Mucosa of descending colon (tissue), 3 donors: ENCODE measurements around the gene KIRREL3. TPM values are rescaled to one million over a fixed set of nuclear protein-coding genes. Genes with fewer than 3 reads are reported as not detected.

Source experiments
- ATAC-seq: fragments of 200-7000 bp; cut with Tn5 transposase; one replicate; pipeline ENCODE4 v1.9.1; 2020; ENCODE audit warnings: mild to moderate bottlenecking, moderate library complexity
- DNase-seq, 3 donors: peaks; one replicate each; pipeline ENCODE4 v3.0.0-alpha.2; 2020
- H3K36me3 ChIP-seq: fragments of 200-600 bp; one replicate; pipeline ENCODE4 v1.8.0; 2021; ENCODE audit warnings: low read depth, mild to moderate bottlenecking
- H3K4me1 ChIP-seq: fragments of 200-600 bp; one replicate; pipeline ENCODE4 v1.8.0; 2021; ENCODE audit warnings: low read depth, mild to moderate bottlenecking
- H3K4me3 ChIP-seq: fragments of 200-600 bp; one replicate; pipeline ENCODE4 v1.8.0; 2021; ENCODE audit warnings: mild to moderate bottlenecking
- H3K9me3 ChIP-seq: fragments of 200-600 bp; one replicate; pipeline ENCODE4 v1.8.0; 2021; ENCODE audit warnings: mild to moderate bottlenecking
- intact Hi-C, 2 donors: fragments of 100-400 bp; cut with DNase I in 1 of 2; cut with micrococcal nuclease in 1 of 2; formaldehyde crosslinking; loops; one replicate each; pipeline versions ENCODE4 v1.11.0 to v1.11.1; 2022; cut with DNase I, micrococcal nuclease
- total RNA-seq, 3 donors: library from RNA; stranded (reverse); fragmentation: NEBNext Ultra II Directional in 2 of 3; extraction: Animal tissue kit (Norgen Biotek cat#: 25700) in 2 of 3; gene quantifications; one replicate each; pipeline versions ENCODE4 v1.2.1 to v1.2.4, GENCODE V29; 2021 to 2023
- TF ChIP-seq, protein P1 (sequence below): fragments of 200-600 bp; IDR thresholded peaks from one replicate; pipeline ENCODE4 v1.8.0; 2022; ENCODE audit warnings: antibody characterized with exemption, mild to moderate bottlenecking
- donor health status: DM: no; HTN: no; CAD: no; lungs with moderate emphysema.
- donor health status: DM: no; HTN: no; CAD: no.
- donor health status: DM: no; HTN: yes; CAD: no.

Gene KIRREL3
- total RNA-seq, 3 donors from 2014 or later: 0.23 to 2.4 (median 0.70) TPM

DNA sequence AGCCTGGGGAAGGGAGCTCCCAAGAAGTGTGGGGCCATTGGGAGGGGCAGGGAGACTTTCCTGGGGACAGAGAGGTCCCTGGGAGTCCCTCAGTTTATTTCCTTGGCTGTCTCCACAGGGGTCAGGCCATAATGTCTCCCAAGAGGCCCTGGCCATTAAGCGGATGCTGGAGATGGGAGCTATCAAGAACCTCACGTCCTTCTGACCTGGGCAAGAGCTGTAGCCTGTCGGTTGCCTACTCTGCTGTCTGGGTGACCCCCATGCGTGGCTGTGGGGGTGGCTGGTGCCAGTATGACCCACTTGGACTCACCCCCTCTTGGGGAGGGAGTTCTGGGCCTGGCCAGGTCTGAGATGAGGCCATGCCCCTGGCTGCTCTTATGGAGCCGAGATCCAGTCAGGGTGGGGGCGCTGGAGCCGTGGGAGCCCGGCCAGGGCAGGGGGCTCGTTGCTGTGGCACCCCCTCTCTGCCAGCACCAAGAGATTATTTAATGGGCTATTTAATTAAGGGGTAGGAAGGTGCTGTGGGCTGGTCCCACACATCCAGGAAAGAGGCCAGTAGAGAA, 586.6 kb downstream of the KIRREL3 start:
- peak in 2 of 3 donors; percentile 24 to 56 for DNase-seq
- TF ChIP-seq, protein P1, sequence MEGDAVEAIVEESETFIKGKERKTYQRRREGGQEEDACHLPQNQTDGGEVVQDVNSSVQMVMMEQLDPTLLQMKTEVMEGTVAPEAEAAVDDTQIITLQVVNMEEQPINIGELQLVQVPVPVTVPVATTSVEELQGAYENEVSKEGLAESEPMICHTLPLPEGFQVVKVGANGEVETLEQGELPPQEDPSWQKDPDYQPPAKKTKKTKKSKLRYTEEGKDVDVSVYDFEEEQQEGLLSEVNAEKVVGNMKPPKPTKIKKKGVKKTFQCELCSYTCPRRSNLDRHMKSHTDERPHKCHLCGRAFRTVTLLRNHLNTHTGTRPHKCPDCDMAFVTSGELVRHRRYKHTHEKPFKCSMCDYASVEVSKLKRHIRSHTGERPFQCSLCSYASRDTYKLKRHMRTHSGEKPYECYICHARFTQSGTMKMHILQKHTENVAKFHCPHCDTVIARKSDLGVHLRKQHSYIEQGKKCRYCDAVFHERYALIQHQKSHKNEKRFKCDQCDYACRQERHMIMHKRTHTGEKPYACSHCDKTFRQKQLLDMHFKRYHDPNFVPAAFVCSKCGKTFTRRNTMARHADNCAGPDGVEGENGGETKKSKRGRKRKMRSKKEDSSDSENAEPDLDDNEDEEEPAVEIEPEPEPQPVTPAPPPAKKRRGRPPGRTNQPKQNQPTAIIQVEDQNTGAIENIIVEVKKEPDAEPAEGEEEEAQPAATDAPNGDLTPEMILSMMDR: no peak
- H3K4me3 ChIP-seq: no peak overlapping the region
- intact Hi-C loops: no loop called here
- H3K4me1 ChIP-seq: peaks cover 12% of the 10 kb centered on the region
- H3K9me3 ChIP-seq: no peaks in the 10 kb centered on the region
- no peaks in the 10 kb centered on the region for H3K36me3 ChIP-seq
- no peak for ATAC-seq

DNA sequence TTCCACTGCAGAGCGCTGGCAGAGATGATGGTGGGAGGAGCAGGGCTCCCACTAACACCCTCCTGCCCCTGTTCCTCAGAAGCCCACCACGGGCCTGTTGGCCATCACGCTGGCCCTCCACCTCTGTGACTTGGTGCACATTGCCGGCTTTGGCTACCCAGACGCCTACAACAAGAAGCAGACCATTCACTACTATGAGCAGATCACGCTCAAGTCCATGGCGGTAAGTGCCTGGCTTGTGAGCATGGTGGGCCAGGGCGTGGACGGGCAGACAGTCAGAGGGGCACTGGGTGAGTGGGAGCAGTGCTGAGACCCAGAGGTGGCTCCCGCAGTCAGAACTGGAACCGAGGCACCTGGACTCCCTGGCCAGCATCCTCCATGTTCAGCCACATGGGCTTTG, 587.1 kb downstream of the KIRREL3 start:
- H3K4me3 ChIP-seq: no peak overlapping the region
- TF ChIP-seq, protein P1: no peak
- no peaks in the 10 kb centered on the region for H3K36me3 ChIP-seq
- DNase-seq (peak in 1 of 3 donors; percentile 53), ATAC-seq (no peak)
- intact Hi-C loops: no loop called here
- peaks cover 12% of the 10 kb centered on the region for H3K4me1 ChIP-seq
- H3K9me3 ChIP-seq: no peaks in the 10 kb centered on the region

DNA sequence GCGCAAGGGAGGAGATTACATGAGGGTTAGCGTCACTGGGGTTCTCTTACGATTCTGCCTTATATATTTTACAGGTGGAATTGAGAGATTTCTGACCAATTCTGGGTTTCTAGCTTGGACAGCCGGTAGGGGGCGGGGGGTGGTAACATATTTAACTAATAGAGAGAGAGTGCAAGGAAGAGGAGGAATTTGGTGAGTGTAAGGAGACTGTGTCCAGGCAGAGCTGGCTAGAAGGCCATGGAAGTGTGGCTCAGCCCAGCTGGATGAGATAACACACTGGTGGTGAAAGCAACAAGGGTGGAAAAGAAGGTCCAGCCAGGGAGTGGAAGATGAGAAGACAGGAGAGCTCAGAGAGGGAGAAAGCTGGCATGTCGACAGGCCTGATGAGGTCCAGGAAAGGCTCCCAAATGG, 588.6 kb downstream of the KIRREL3 start:
- no peaks in the 10 kb centered on the region for H3K36me3 ChIP-seq
- DNase-seq (peak in 1 of 3 donors; percentile 24), ATAC-seq (no peak)
- intact Hi-C loops: no loop called here
- H3K4me3 ChIP-seq: no peak overlapping the region
- H3K9me3 ChIP-seq: no peaks in the 10 kb centered on the region
- peaks cover 12% of the 10 kb centered on the region for H3K4me1 ChIP-seq
- TF ChIP-seq, protein P1: no peak

DNA sequence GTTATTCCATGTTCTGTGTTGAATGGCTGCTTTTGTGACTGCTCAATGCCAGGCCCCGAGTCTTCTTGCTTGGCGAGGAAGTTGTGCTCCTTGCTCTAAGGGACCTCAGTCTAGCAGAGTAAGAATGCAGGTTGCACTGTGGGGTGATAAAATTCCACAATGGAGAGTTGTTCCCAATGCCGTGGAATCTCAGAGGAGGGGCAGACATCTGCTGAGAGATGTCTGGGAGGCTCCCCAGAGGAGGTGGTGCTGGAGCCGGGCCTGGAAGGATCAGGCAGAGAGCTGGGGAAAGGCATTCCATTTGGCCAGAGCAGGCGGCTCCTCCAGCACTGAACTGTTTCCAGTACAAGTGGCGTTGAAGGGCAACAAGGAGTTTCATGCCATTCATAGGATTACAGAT, 589.9 kb downstream of the KIRREL3 start:
- intact Hi-C loops: no loop called here
- no peaks in the 10 kb centered on the region for H3K36me3 ChIP-seq

DNA sequence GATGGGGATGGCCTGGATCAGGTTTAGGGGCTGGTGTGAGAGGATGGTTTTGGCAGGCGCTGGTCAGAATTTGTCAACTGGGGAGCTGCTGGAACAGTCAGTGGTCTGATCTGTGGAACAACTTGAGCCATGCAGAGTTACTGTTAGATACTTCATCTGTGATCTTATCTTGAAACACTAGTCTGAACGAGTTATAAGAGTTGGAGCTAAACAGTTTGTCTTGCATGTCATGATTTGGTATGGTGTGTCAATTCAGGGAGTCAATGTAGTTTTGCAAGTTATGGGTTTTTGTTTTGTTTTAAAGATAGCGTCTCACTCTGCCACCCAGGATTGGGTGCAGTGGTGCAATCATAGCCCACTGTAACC, 591.0 kb downstream of the KIRREL3 start:
- Histone ChIP-seq H3K36me3 (no peaks in the 10 kb centered on the region), H3K9me3 (no peaks in the 10 kb centered on the region), H3K4me1 (peaks cover 17% of the 10 kb centered on the region), H3K4me3 (no peak overlapping the region)
- intact Hi-C loops: no loop called here
- TF ChIP-seq, protein P1: no peak
- ATAC-seq (no peak), DNase-seq (peak in 1 of 3 donors; percentile 7)

More for the DNA sequence above, 589.9 kb downstream of the KIRREL3 start:
- no peaks in the 10 kb centered on the region for H3K9me3 ChIP-seq
- peak in 1 of 3 donors; percentile 26 for DNase-seq
- H3K4me1 ChIP-seq: peaks cover 9% of the 10 kb centered on the region
- H3K4me3 ChIP-seq: no peak overlapping the region
- ATAC-seq: no peak
- TF ChIP-seq, protein P1: no peak
